GM18907 (cell line): Measurements from ENCODE around the gene RFX3.

ENCODE experiments used
- ATAC-seq: cut with Tn5 transposase; IDR thresholded peaks from one replicate; pipeline ENCODE4 v1.9.1; 2021; ENCODE audit warnings: mild to moderate bottlenecking, moderate library complexity; ENCODE audit not compliant: unreplicated experiment

The RFX3 gene

DNA sequence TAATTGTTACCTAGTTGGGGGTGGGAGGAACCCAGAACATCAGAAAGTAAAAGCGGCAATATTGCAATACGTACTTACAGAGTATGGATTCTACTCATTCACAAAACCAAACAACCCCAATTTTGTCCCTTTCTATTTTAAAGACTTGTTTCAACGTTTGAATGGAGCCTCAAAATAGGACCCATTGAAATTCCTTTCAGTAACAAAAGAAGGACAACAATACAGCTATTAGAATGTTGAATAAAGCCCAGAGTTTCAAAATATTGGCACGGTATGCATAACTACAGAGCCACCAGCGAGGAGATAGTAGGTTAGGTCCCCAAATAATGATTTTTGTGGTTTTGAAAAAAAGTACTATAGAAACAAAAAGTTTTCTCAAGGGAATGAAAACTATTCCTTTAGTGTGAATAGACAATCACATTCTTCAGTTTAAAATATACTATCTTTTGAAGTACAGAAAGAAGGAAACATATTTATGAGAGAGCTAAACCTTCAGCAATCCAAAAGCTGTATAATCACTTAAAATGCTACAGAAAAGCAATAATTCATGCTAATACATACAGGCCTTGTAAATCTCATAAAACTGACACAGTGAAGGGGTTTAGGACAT, 235.5 kb downstream of the RFX3 start:
- ATAC-seq = no peak

- no peak for ATAC-seq
These were observed 237.1 kb downstream of the RFX3 start for GRCh38 chr9:3288686-3289085.

- no peak for ATAC-seq
These were observed 240.2 kb downstream of the RFX3 start for GRCh38 chr9:3285365-3286161.

GRCh38 chr9:3282365-3282764, 243.4 kb downstream of the RFX3 start:
- no peak for ATAC-seq

GRCh38 chr9:3281399-3281798, 244.4 kb downstream of the RFX3 start:
- peak; percentile 87 for ATAC-seq

DNA sequence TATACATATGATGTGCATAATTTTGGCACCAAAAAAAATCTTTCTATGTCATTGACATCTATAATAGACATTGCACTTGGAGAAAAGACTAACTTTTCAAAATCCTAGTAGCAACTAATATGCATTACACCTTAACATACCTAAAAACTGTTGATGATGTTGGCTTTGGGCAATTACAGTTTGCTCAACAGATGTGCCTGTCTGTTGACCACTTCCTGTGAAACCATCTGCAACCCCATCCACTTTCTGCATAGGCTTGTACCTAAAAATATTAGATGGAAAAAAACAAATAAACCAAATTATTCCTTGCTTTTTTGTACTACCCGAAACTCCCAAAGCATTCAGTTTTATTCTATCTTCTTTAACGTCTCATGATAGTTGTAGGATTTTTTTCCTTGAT, 248.6 kb downstream of the RFX3 start:
- peak; percentile 61 for ATAC-seq

DNA sequence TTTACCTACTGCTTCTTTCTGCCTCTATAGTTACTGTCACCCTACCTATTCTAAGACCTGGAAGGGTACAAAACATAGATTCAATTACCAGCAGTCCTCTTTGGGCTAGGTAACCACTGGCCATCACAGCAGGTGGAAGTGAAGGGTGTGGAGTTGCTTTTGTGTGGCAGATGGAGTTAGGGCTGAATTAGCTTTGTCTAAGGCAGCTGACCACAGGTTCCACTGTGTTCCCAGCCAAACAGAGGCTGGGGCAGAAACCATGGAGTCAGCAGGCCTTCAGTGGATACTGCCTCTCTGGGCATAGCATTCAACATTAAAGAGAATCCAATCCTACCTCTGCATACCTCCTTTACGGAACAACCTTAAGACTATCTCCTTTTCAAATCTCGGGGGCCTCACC, 254.2 kb downstream of the RFX3 start:
- no peak for ATAC-seq

DNA sequence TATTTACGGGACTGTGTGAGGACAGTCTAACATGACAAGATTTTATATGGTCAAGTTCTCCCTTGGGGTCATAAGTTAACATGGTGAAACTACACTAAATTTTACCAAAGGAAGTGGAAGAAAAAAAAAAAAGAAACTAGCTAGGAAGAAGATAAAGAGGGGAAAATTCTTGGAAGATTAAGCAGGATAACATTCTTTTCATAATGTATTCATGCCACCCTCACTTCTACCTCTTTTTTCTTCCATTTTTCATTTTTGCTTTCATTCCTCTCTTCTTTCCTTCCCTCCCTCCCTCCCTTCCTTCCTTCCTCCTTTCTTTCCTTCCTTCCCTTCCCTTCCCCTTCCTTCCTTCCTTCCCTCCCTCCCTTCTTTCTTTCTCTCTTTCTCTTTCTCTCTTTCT, 254.6 kb downstream of the RFX3 start:
- no peak for ATAC-seq

- no peak for ATAC-seq
These were observed 257.6 kb downstream of the RFX3 start for GRCh38 chr9:3268223-3268622.

- no peak for ATAC-seq
These were observed 262.1 kb downstream of the RFX3 start for GRCh38 chr9:3263698-3264097.

DNA sequence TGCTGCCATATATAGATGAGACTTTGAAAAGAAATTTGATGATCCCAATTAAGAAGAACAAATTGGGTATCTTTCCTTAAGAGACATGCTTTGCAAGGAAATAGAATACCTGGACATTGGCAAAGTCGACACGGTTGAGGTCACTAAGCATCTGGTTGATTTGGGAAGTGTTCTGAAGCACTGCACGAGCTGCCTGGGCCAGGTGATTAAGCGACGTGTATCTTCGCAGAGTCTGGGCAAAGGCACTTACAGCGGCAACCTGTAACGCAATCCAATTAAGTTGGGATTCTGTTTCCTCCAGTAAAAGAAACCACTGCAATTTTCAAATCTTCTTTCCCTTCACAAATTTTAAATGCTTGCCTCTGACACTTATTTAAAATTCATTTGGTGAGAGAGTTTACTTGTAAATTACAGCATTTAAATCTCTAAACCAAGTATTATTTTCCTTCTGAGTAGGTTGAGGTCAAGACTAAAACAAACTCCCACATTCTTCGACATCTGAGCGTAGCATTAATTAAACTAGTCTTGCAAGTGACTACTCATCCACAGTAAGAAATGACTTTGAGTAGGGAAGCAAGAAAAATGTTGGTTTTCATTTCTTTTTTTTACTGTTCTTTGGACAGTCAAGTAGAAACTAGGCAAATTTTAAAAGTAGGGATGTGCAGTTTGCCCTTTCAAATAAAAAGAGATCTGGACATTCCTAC, 262.8 kb downstream of the RFX3 start:
- ATAC-seq = no peak

- ATAC-seq = no peak
These were observed 264.3 kb downstream of the RFX3 start for GRCh38 chr9:3261484-3261883.

DNA sequence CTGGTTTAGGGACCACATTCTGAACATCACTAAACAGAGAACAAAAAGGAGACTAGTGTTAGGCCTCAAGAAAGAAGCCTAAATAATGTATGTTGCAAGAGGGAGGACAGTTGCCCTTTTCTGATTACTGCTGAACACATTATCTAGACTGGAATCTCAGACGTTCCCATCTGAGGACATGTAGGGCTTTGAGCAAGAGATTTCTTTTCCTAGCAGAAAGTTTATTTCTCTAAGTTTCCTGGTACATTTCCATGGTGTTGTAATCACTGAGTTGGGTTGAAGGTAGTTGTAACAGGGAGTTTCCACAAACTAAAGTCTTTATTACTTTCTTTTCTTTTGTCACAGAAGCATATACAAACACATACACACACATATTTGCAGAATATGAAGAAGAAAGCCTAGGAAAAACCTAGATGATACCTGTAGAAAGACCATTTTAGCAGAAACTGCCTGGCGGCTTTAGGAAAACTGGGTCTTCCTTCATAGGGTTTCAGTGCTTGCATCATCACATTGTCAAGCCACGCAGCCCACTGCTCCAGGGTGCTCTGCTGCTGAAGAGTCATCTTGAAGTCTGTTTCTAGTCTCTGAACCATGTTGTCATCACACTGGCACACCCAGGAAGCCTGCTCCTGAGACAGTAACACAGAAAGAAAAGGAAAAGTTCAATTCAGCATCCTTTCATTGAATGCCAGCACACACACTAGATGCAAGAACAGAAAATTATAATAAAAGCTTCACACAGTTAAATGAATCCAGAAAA, 269.1 kb downstream of the RFX3 start:
- no peak for ATAC-seq

- ATAC-seq = no peak
These were observed 274.5 kb downstream of the RFX3 start for GRCh38 chr9:3251309-3251708.

- no peak for ATAC-seq
These were observed 275.1 kb downstream of the RFX3 start for GRCh38 chr9:3250741-3251140.

DNA sequence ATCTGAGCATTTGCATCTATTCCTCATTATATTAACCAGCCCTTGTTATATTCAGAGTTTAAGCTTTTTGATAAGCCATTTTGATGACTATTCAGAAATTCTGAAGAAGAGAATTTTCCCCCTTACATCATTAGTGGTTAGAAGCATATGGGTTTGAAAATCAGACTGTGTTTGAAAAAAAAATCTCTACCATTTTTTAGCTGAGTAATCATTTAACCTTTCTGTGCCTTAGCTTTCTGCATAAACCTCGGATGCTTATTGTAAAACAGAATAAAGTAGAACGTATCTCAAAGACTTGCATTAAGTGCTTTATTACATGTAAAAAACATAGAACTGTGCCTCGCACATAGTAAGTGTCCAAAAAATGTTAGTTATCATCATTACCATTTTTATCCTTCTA, 278.6 kb downstream of the RFX3 start:
- no peak for ATAC-seq

- ATAC-seq = no peak
These were observed 279.6 kb downstream of the RFX3 start for GRCh38 chr9:3246241-3246640.

- ATAC-seq = peak; percentile 78
These were observed 280.7 kb downstream of the RFX3 start for GRCh38 chr9:3244963-3245653.

- no peak for ATAC-seq
These were observed 282.1 kb downstream of the RFX3 start for GRCh38 chr9:3243683-3244082.

DNA sequence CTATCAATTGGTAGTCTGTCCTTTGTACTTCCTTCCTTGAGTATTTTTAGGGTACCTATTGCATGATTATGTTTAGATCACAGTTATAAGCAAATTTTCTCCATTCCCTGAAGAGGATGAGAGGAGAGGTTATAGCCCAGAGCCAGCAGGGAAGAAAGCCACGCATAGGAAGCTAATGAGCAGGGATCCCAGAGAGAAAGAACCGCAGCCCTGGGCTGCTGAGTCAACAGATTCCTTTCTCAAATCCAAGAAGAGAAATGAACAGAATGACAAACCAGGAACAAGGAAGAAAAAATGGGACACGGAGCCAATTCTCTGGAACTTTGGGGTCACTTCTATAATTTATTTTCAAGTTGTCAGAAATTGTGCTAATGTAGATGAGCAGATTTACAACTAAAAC, 284.5 kb downstream of the RFX3 start:
- no peak for ATAC-seq
